ENCODE results near the gene OR4C16.

Gene OR4C16, protein sequence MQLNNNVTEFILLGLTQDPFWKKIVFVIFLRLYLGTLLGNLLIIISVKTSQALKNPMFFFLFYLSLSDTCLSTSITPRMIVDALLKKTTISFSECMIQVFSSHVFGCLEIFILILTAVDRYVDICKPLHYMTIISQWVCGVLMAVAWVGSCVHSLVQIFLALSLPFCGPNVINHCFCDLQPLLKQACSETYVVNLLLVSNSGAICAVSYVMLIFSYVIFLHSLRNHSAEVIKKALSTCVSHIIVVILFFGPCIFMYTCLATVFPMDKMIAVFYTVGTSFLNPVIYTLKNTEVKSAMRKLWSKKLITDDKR

DNA sequence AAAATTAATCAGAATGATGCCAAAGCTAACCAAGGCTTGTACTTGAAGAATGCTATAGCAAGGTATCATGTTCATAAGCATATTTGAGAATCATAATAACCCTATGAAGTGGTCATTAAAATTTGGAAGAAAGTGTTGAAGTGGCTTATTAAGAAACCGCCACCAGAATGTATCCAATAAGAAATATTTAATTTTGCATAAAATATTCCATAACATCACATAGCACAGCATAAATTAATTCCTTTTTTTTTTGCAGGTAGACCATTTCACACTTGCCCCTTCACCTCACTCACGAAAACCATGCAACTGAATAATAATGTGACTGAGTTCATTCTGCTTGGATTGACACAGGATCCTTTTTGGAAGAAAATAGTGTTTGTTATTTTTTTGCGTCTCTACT lies at the start of gene OR4C16:
Gene OR4C16 (plus strand): TSS at position 301 of the 400 bp plus-strand sequence. CDS start 0 bp downstream, at position 301.
- DNase-seq = no peak

DNA sequence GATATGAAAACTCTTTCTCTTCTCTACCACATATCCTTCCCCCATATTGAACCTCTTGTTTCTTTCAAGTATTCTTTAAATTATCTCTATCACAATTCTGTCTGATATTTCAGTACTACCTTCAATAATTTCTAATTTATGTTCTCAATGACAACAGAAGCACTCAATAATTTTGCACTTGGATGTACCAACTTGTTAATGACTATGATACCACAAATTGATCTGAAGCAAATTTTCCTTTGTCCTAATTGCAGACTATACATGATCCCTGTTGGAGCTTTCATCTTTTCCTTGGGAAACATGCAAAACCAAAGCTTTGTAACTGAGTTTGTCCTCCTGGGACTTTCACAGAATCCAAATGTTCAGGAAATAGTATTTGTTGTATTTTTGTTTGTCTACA lies 17.8 kb upstream of the OR4C16 start, which contains the start of gene OR4C15:
Gene OR4C15 (plus strand): TSS at position 301 of the 400 bp plus-strand sequence. CDS start 0 bp downstream, at position 301.
- DNase-seq = no peak

DNA sequence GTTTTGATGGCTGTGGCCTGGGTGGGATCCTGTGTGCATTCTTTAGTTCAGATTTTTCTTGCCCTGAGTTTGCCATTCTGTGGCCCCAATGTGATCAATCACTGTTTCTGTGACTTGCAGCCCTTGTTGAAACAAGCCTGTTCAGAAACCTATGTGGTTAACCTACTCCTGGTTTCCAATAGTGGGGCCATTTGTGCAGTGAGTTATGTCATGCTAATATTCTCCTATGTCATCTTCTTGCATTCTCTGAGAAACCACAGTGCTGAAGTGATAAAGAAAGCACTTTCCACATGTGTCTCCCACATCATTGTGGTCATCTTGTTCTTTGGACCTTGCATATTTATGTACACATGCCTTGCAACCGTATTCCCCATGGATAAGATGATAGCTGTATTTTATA lies 620 bp downstream of the OR4C16 start:
- no peak for DNase-seq

DNA sequence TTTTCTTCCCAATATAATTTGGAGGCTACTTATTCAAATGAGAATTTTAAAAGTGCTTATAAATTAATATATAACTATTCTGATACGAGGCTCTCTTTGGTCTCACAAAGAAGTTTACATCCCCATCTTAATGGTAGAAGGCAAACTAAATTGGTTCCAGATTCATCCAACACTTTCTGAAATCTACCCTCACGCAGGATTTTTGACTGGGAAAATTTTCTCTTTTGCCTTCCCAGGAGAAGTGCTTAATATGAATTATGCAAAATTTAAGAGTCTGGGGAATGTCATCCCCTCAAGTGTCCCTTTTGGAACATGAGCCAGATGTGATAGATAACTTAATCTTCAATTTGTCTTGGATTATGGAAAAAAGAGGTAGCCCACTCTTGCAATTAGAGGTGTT lies 35.6 kb downstream of the OR4C16 start, which contains the start of gene OR4C11:
Gene OR4C11 (minus strand): TSS at position 101 of the 400 bp plus-strand sequence. CDS start 3,272 bp downstream, outside the sequence.
- DNase-seq = no peak
